HG02678 (cell line): Measurements from ENCODE around the gene THAP4.
"Not testable (repeated sequence)": the region's sequence is repeated elsewhere in the genome, so short reads cannot be mapped to it uniquely, and the experiment has no call there.

Experiments
- ATAC-seq: cut with Tn5 transposase; IDR thresholded peaks from one replicate; pipeline ENCODE4 v1.9.1; 2021; ENCODE audit warnings: mild to moderate bottlenecking, moderate library complexity; ENCODE audit not compliant: unreplicated experiment

The THAP4 gene

DNA sequence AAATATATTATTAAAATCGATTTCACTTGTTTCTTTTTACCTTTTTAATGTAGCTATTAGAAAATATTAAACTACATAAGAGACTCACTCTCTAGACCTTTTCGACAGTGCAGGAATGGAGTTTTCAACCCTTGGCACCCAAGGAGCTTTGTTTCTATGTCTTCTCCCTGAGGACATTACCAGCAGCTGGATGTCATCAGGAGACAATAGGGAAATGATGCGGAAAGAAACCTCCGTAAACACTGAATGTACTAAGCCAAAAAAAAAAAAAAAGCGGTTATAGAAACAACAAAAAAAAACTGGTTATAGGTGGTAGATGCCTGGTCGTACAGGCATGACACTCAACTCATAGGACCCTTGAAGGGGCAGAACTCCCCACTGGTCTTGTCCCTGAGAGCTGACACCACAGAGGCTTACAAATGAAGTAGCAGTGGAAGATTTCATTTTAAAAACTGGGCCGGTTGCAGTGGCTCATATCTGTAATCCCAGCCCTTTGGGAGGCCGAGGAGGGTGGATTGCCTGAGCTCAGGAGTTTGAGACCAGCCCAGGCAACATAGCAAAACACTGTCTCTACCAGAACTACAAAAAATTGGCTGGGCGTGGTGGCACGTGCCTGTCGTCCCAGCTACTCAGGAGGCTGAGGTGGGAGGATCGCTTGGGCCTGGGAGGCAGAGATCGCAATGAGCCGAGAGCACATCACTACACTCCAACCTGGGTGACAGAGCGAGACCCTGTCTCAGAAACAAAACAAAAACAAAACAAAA is 23.8 kb downstream of the THAP4 start:
- ATAC-seq, result no peak

- ATAC-seq, result no peak
Observed at GRCh38 chr2:241612156-241613016, 24.6 kb downstream of the THAP4 start.

DNA sequence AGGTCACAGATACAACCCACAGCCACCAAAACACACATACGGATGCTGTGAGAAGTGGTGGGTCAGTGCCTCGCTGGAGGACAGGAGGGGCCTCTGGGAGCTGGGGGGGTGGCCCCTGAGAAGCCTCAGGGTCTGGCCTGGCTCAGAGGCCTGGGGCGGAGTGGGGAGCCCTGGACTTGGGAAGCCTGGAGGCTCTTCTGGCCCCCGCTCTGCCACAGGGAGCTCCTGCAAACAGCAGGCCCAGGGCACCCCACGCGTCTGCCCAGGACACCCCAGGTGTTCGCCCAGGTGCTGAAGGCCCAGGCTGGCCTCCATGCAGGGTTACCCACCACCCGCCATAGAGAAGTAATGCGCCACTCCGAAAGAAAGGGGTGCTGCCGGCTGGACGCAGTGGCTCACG is 25.9 kb downstream of the THAP4 start:
- no peak for ATAC-seq

- peak; percentile 97 for ATAC-seq
Observed at GRCh38 chr2:241609859-241610793, 26.8 kb downstream of the THAP4 start.

GRCh38 chr2:241608881-241609280 is 28.1 kb downstream of the THAP4 start:
- ATAC-seq, result no peak

GRCh38 chr2:241607162-241607885 is 29.6 kb downstream of the THAP4 start:
- ATAC-seq, result no peak

GRCh38 chr2:241606186-241606585 is 30.8 kb downstream of the THAP4 start:
- no peak for ATAC-seq

DNA sequence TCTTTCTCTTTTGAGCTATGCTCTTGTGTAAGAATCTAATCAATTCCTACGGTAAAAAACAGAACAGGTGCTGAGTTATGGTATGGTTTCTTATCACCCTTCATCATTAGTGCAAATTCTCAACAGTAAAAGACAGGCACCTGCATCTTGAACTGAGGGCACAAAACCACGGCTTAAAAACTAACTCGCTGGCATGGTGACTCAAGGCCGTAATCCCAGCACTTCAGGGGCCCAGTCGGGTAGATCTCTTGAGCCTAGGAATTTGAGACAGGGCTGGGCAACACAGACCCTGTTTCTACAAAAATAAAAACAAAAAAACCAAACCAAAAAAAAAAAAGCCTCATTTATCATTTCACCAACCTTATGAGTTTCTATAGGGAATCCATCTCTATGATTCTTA is 33.3 kb downstream of the THAP4 start:
- ATAC-seq, result no peak

- ATAC-seq, result no peak
Observed at GRCh38 chr2:241602720-241603119, 34.2 kb downstream of the THAP4 start.

DNA sequence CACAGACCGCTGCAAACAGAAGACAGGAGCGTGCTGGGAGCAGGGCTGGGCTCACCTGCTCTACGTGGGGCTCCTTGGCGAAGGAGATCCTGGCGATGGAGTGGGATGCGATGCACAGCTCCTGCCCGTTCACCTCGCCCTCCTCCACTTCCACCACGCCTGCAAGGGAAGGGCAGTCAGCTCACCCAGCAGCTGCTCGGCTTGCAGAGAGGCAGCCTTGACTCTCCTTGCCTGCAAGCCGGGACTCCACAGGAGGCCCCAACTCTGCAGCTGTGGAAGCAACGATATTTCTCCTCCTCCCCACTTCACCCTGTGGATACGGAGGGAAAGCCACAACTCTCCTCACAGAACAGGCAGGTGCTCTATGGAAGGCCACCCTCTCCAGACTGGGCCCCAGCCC is 35.1 kb downstream of the THAP4 start:
- ATAC-seq, result no peak

- ATAC-seq, result no peak
Observed at GRCh38 chr2:241599615-241600014, 37.3 kb downstream of the THAP4 start.

- no peak for ATAC-seq
Observed at GRCh38 chr2:241598487-241598886, 38.5 kb downstream of the THAP4 start.

DNA sequence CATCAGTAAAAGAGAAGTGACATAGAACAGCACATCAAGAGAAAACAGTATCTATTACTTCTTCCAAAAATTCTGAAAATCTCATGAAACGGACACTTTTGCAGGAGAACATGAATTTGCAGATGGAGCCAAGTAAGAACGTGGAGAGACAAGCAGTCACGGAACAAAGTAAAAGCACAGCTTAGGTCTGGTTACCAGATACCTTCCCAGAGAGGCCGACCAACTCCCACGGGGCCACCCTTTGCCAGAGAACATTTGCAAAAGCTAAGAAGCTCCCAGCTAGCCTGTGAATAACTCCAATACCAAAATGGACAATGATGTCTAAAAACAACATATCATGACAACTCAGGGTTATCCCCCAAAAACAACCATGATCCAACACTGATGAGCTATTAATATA is 38.9 kb downstream of the THAP4 start:
- no peak for ATAC-seq

DNA sequence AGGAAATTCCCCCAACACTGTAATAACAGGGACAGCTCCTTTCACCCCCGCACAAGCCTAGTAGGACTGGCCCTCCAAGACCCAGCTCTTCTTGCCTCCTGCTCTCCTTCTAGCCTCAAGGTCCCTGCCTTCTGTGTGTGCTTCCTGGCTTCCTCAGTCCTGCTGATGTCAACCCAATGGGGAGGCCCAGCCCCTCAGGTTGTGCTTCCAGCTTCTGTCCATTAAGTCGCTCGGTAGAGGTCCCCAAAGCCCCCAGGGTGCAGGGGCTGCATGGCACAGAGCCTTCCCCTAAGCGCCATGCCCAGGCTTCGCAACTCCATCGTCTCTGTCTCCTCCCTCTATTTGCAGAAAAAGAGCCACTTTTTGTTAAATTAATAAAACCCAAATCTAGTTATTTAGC is 39.4 kb downstream of the THAP4 start:
- ATAC-seq, result no peak

DNA sequence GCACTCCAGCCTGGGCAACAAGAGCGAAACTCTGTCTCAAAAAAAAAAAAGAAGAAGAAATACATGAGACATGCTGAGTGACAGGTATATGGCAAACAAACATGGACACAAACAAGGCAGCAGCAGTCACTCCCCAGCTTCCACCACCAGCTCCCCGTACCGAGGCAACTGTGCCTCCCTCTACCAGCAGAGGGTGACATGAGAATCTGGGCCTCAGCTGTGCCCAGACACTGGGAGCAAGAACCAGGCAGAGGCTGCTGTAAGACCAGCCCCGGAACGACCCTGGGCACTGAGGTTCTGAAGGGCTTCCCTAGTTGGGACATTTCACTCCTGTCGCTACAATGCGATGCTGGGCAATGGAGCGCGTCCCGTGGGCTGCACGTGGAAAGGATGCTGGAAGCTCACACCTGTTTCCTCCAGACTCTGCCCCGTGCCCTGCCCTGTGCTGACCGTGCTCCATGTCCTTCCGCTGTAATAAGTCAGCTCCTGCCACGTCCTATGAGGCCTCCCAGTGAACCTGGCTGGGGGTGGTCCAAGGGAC is 41.3 kb downstream of the THAP4 start:
- no peak for ATAC-seq

- no peak for ATAC-seq
Observed at GRCh38 chr2:241593271-241593670, 43.7 kb downstream of the THAP4 start.

- no peak for ATAC-seq
Observed at GRCh38 chr2:241592126-241592845, 44.7 kb downstream of the THAP4 start.

DNA sequence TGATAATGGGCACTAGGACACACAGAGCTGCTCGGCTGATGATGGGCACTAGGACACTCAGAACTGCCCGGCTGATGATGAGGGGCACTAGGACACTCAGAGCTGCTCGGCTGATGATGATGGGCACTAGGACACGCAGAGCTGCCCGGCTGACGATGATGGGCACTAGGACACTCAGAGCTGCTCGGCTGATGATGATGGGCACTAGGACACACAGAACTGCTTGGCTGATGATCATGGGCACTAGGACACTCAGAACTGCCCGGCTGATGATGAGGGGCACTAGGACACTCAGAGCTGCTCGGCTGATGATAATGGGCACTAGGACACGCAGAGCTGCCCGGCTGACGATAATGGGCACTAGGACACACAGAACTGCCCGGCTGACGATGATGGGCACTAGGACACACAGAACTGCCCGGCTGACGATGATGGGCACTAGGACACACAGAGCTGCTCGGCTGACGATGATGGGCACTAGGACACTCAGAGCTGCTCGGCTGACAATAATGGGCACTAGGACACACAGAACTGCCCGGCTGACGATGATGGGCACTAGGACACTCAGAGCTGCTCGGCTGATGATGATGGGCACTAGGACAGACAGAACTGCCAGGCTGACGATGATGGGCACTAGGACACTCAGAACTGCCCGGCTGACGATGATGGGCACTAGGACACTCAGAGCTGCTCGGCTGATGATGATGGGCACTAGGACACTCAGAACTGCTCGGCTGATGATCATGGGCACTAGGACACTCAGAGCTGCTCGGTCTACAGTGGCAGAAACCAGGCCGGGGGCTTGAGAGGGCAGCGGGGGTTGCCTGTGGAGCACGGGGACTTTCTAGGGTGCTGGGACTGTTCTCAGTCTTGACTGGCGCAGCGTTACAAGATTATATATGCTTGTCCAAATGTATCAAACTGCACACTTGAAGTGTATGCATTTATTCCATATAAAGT is 46.2 kb downstream of the THAP4 start:
- ATAC-seq, result not testable (repeated sequence)
